Large intestine (tissue), 3 donors: Measurements from ENCODE around the gene UBAC2. TPM values are rescaled to one million over a fixed set of nuclear protein-coding genes. Genes with fewer than 3 reads are reported as not detected.

Experiments used
- DNase-seq, 2 donors: peaks; one replicate each; pipeline versions ENCODE4 v3.0.0 to v3.0.0-alpha.2; 2013
- H3K27ac ChIP-seq: one replicate; pipeline ENCODE4 v1.5.1; 2013; ENCODE audit warnings: low read length
- H3K27me3 ChIP-seq: 2 replicates; pipeline ENCODE4 v1.6.1; 2013; ENCODE audit warnings: low read length; ENCODE audit not compliant: control insufficient read depth, insufficient read depth
- H3K36me3 ChIP-seq: 2 replicates; pipeline ENCODE4 v1.6.1; 2013; ENCODE audit warnings: low read length; ENCODE audit not compliant: control insufficient read depth, insufficient read depth
- H3K4me1 ChIP-seq: one replicate; pipeline ENCODE4 v1.6.1; 2013; ENCODE audit warnings: low read length; ENCODE audit not compliant: control insufficient read depth, insufficient read depth
- H3K4me3 ChIP-seq: one replicate; pipeline ENCODE4 v1.5.1; 2013; ENCODE audit warnings: low read length
- H3K9me3 ChIP-seq: one replicate; pipeline ENCODE4 v1.6.1; 2013; ENCODE audit warnings: mild to moderate bottlenecking, low read depth, low read length, moderate library complexity; ENCODE audit not compliant: control insufficient read depth
- WGBS: methylation state at CpG from one replicate; pipeline ENCODE4 v1.1.5; 2013; ENCODE audit warnings: low lambda C conversion rate; ENCODE audit not compliant: insufficient coverage; 5-methylcytosine and 5-hydroxymethylcytosine counted together
- polyA plus RNA-seq: library from polyadenylated mRNA; unstranded; fragments of 120-200 nt; gene quantifications from one replicate; pipeline ENCODE4 v1.2.1, GENCODE V29; 2013

Gene UBAC2
- polyA plus RNA-seq, 1 donor: 77.8 TPM

GRCh38 chr13:99331881-99332293, 131.2 kb downstream of the UBAC2 start:
- H3K27me3 ChIP-seq: no peaks in the 10 kb centered on the region
- no CpG with 5 or more reads among the region's 5 CpGs for WGBS
- no peak overlapping the region for H3K27ac ChIP-seq
- H3K36me3 ChIP-seq: peaks cover 3% of the 10 kb centered on the region
- H3K9me3 ChIP-seq: no peaks in the 10 kb centered on the region
- H3K4me1 ChIP-seq: no peaks in the 10 kb centered on the region
- H3K4me3 ChIP-seq: no peak overlapping the region
- DNase-seq: no peak

- Histone ChIP-seq H3K27me3 (no peaks in the 10 kb centered on the region), H3K36me3 (peaks cover 3% of the 10 kb centered on the region), H3K4me1 (no peaks in the 10 kb centered on the region), H3K27ac (no peak overlapping the region), H3K4me3 (no peak overlapping the region), H3K9me3 (no peaks in the 10 kb centered on the region)
- no peak for DNase-seq
- WGBS: 60% methylated on average over 2 of the region's 9 CpGs
Observed at GRCh38 chr13:99332456-99332855, 131.8 kb downstream of the UBAC2 start.

- no peaks in the 10 kb centered on the region for H3K4me1 ChIP-seq
- no peaks in the 10 kb centered on the region for H3K9me3 ChIP-seq
- peaks cover 3% of the 10 kb centered on the region for H3K36me3 ChIP-seq
- H3K27me3 ChIP-seq: no peaks in the 10 kb centered on the region
- H3K27ac ChIP-seq: no peak overlapping the region
- 100% methylated on average over 1 of the region's 3 CpGs for WGBS
- DNase-seq: no peak
- H3K4me3 ChIP-seq: no peak overlapping the region
Observed at GRCh38 chr13:99334221-99334620, 133.6 kb downstream of the UBAC2 start.

- Histone ChIP-seq H3K9me3 (no peaks in the 10 kb centered on the region), H3K4me1 (no peaks in the 10 kb centered on the region), H3K27me3 (no peaks in the 10 kb centered on the region), H3K36me3 (peaks cover under 1% of the 10 kb centered on the region), H3K27ac (no peak overlapping the region), H3K4me3 (no peak overlapping the region)
- DNase-seq: no peak
- WGBS: 100% methylated on average over 1 of the region's 2 CpGs
Observed at GRCh38 chr13:99335087-99335486, 134.4 kb downstream of the UBAC2 start.

- Histone ChIP-seq H3K36me3 (peaks cover 5% of the 10 kb centered on the region), H3K27me3 (no peaks in the 10 kb centered on the region), H3K9me3 (no peaks in the 10 kb centered on the region), H3K4me1 (no peaks in the 10 kb centered on the region), H3K27ac (no peak overlapping the region), H3K4me3 (no peak overlapping the region)
- DNase-seq: peak in 1 of 2 donors; percentile 16
- WGBS: no CpG with 5 or more reads among the region's 4 CpGs
Observed at GRCh38 chr13:99335603-99336002, 134.9 kb downstream of the UBAC2 start.

- H3K4me3 ChIP-seq: no peak overlapping the region
- no peaks in the 10 kb centered on the region for H3K27me3 ChIP-seq
- peaks cover 39% of the 10 kb centered on the region for H3K36me3 ChIP-seq
- H3K27ac ChIP-seq: no peak overlapping the region
- no peaks in the 10 kb centered on the region for H3K9me3 ChIP-seq
- no peaks in the 10 kb centered on the region for H3K4me1 ChIP-seq
- WGBS: 100% methylated on average over 5 of the region's 5 CpGs
- DNase-seq: no peak
Observed at GRCh38 chr13:99339230-99339721, 138.6 kb downstream of the UBAC2 start.

- no peak for DNase-seq
- Histone ChIP-seq H3K27me3 (no peaks in the 10 kb centered on the region), H3K4me1 (no peaks in the 10 kb centered on the region), H3K27ac (no peak overlapping the region), H3K36me3 (peaks cover 39% of the 10 kb centered on the region), H3K4me3 (no peak overlapping the region), H3K9me3 (no peaks in the 10 kb centered on the region)
- 88% methylated on average over 2 of the region's 8 CpGs for WGBS
Observed at GRCh38 chr13:99339736-99340397, 139.2 kb downstream of the UBAC2 start.

- Histone ChIP-seq H3K27ac (no peak overlapping the region), H3K27me3 (no peaks in the 10 kb centered on the region), H3K36me3 (peaks cover 41% of the 10 kb centered on the region), H3K4me3 (no peak overlapping the region), H3K9me3 (no peaks in the 10 kb centered on the region), H3K4me1 (no peaks in the 10 kb centered on the region)
- no peak for DNase-seq
Observed at GRCh38 chr13:99340638-99341037, 140.0 kb downstream of the UBAC2 start.

GRCh38 chr13:99341969-99342722, 141.5 kb downstream of the UBAC2 start:
- peaks cover 52% of the 10 kb centered on the region for H3K36me3 ChIP-seq
- no CpG with 5 or more reads among the region's 16 CpGs for WGBS
- H3K9me3 ChIP-seq: no peaks in the 10 kb centered on the region
- H3K27me3 ChIP-seq: no peaks in the 10 kb centered on the region
- no peak overlapping the region for H3K27ac ChIP-seq
- no peak overlapping the region for H3K4me3 ChIP-seq
- no peak for DNase-seq
- H3K4me1 ChIP-seq: no peaks in the 10 kb centered on the region

GRCh38 chr13:99342723-99343315, 142.2 kb downstream of the UBAC2 start:
- no peak overlapping the region for H3K4me3 ChIP-seq
- no peak for DNase-seq
- WGBS: no CpG with 5 or more reads among the region's 10 CpGs
- H3K9me3 ChIP-seq: no peaks in the 10 kb centered on the region
- no peaks in the 10 kb centered on the region for H3K4me1 ChIP-seq
- H3K27me3 ChIP-seq: no peaks in the 10 kb centered on the region
- H3K27ac ChIP-seq: no peak overlapping the region
- peaks cover 58% of the 10 kb centered on the region for H3K36me3 ChIP-seq
